Body of pancreas (tissue), 4 donors: ENCODE data around the gene AMBRA1. TPM values are rescaled to one million over a fixed set of nuclear protein-coding genes. Genes with fewer than 3 reads are reported as not detected.

Source experiments
- ATAC-seq: fragments of 150-250 bp; one replicate; pipeline ENCODE4 v1.9.1; 2016
- DNase-seq, 4 donors: peaks; one replicate each; pipeline ENCODE4 v3.0.0-alpha.2; 2019
- H3K27ac ChIP-seq, 4 donors: fragments of 200-600 bp; sonication (generic); 1 replicate in 3 of 4; 2 replicates in 1 of 4; pipeline versions ENCODE4 v1.5.1 to v1.6.1; 2016 to 2019; ENCODE audit warnings: mild to moderate bottlenecking in 1 of 4, mixed read lengths in 1 of 4, moderate library complexity in 1 of 4
- H3K27me3 ChIP-seq, 2 donors: fragments of 200-600 bp; sonication (generic); one replicate each; pipeline ENCODE4 v1.6.0; 2016; ENCODE audit warnings: mild to moderate bottlenecking in 1 of 2
- H3K36me3 ChIP-seq, 2 donors: fragments of 200-600 bp; sonication (generic); replicated peaks in 1 of 2; 2 replicates each; pipeline ENCODE4 v1.5.1; 2016; ENCODE audit warnings: low read depth in 2 of 2; ENCODE audit not compliant: insufficient read depth in 1 of 2
- H3K4me1 ChIP-seq: fragments of 200-600 bp; sonication (generic); one replicate; pipeline ENCODE4 v1.6.0; 2016
- H3K4me3 ChIP-seq, 2 donors: fragments of 200-600 bp; sonication (generic); 1 replicate in 1 of 2; 2 replicates in 1 of 2; pipeline ENCODE4 v1.5.1; 2016 to 2019
- H3K9me3 ChIP-seq, 3 donors: fragments of 200-600 bp; sonication (generic); 1 replicate in 2 of 3; 2 replicates in 1 of 3; pipeline ENCODE4 v1.5.1; 2016
- CTCF ChIP-seq, 7 experiments: fragments of 450-650 bp in 4 of 7; fragments of 200-600 bp in 3 of 7; sonication (generic) in 3 of 7; IDR thresholded peaks; one replicate each; pipeline ENCODE4 v1.5.1; 2016 to 2019; ENCODE audit warnings: antibody characterized with exemption in 7 of 7
- POLR2A ChIP-seq, 3 donors: fragments of 450-650 bp; IDR thresholded peaks; one replicate each; pipeline ENCODE4 v1.6.1; 2016; ENCODE audit warnings: antibody characterized with exemption in 3 of 3, mild to moderate bottlenecking in 2 of 3
- WGBS, 2 donors: methylation state at CpG; one replicate each; pipeline ENCODE4 v1.1.5; 2017; 5-methylcytosine and 5-hydroxymethylcytosine counted together
- intact Hi-C: fragments of 100-400 bp; cut with DNase I; formaldehyde crosslinking; loops from one replicate; pipeline ENCODE4 v1.15.1; 2023
- total RNA-seq, 2 donors: library from RNA; depleted of rRNA; stranded (reverse); fragments of >200 nt; gene quantifications; one replicate each; pipeline ENCODE4 v1.1.0, GENCODE V29; 2016

Gene AMBRA1
- total RNA-seq, 2 donors from 2014 or later, result 17.6 to 43.2 TPM

GRCh38 chr11:46617134-46617971, 23.5 kb upstream of the AMBRA1 start, which contains the start of the genes ATG13 and HARBI1:
TSS of gene ATG13 (plus strand) at chr11:46617553. CDS start at chr11:46644292, 26,739 bp downstream.
TSS of gene HARBI1 (minus strand) at chr11:46617227. CDS start at chr11:46616237, 990 bp downstream.
- peak within 1 kb of the TSS; percentile 90 to 100 (median 97) for H3K27ac ChIP-seq
- peak; percentile 0 to 73 (median 47) for TF ChIP-seq POLR2A (IDR thresholded peaks at IDR 0.05)
- peak; percentile 54 to 82 (median 74) for TF ChIP-seq CTCF (IDR thresholded peaks at IDR 0.05)
- intact Hi-C loops, result no loop called here
- peaks cover 35% of the 10 kb centered on the region for H3K4me1 ChIP-seq
- 0 to 1% methylated on average over 38 to 72 of the region's 72 CpGs for WGBS, 2 donors
- no peaks in the 10 kb centered on the region for H3K27me3 ChIP-seq
- ATAC-seq (peak; percentile 97), DNase-seq (peak; percentile 91 to 94 (median 92))
- H3K4me3 ChIP-seq, result peak within 1 kb of the TSS; percentile 95 to 99
- no peaks in the 10 kb centered on the region for H3K9me3 ChIP-seq
- no peaks in the 10 kb centered on the region for H3K36me3 ChIP-seq

- no peaks in the 10 kb centered on the region for H3K27me3 ChIP-seq
- ATAC-seq (peak; percentile 26), DNase-seq (no peak)
- H3K9me3 ChIP-seq, result no peaks in the 10 kb centered on the region
- no peak for TF ChIP-seq CTCF (IDR thresholded peaks at IDR 0.05)
- TF ChIP-seq POLR2A (IDR thresholded peaks at IDR 0.05), result peak in 2 of 3 donors; percentile 80 to 85
- H3K4me3 ChIP-seq, result peak overlapping the region; percentile 95 to 99
- intact Hi-C loops, result no loop called here
- H3K36me3 ChIP-seq, result no peaks in the 10 kb centered on the region
- WGBS, 2 donors, result 1 to 2% methylated on average over 14 to 15 of the region's 15 CpGs
- H3K27ac ChIP-seq, result peak overlapping the region; percentile 90 to 100 (median 97)
- peaks cover 42% of the 10 kb centered on the region for H3K4me1 ChIP-seq
Observed at GRCh38 chr11:46616551-46617133, 22.8 kb upstream of the AMBRA1 start.

- H3K4me3 ChIP-seq, result no peak overlapping the region
- TF ChIP-seq CTCF (IDR thresholded peaks at IDR 0.05), result no peak
- TF ChIP-seq POLR2A (IDR thresholded peaks at IDR 0.05), result no peak
- no peaks in the 10 kb centered on the region for H3K36me3 ChIP-seq
- no peaks in the 10 kb centered on the region for H3K27me3 ChIP-seq
- H3K4me1 ChIP-seq, result peaks cover 48% of the 10 kb centered on the region
- peak overlapping the region in 1 of 4 donors; percentile 90 for H3K27ac ChIP-seq
- DNase-seq (no peak), ATAC-seq (no peak)
- no peaks in the 10 kb centered on the region for H3K9me3 ChIP-seq
- intact Hi-C loops, result no loop called here
- WGBS, 2 donors, result 95 to 96% methylated on average over 6 to 7 of the region's 7 CpGs
Observed at GRCh38 chr11:46615756-46616155, 21.9 kb upstream of the AMBRA1 start.

- H3K4me1 ChIP-seq, result peaks cover 31% of the 10 kb centered on the region
- no peaks in the 10 kb centered on the region for H3K36me3 ChIP-seq
- 71 to 90% methylated on average over 2 of the region's 2 CpGs for WGBS, 2 donors
- H3K27me3 ChIP-seq, result no peaks in the 10 kb centered on the region
- no peak overlapping the region for H3K27ac ChIP-seq
- no peak overlapping the region for H3K4me3 ChIP-seq
- intact Hi-C loops, result no loop called here
- TF ChIP-seq CTCF (IDR thresholded peaks at IDR 0.05) (no peak), POLR2A (IDR thresholded peaks at IDR 0.05) (no peak)
- H3K9me3 ChIP-seq, result no peaks in the 10 kb centered on the region
- ATAC-seq (no peak), DNase-seq (no peak)
Observed at GRCh38 chr11:46612326-46612725, 18.5 kb upstream of the AMBRA1 start.
